Astrocyte (in vitro differentiated cells and primary cell): ENCODE data around the gene PTPRN2.

ENCODE experiments used
- CTCF ChIP-seq: IDR thresholded peaks from 2 replicates; pipeline ENCODE4 v1.5.1; 2011; ENCODE audit warnings: low read depth, mild to moderate bottlenecking, inconsistent platforms, low read length, moderate library complexity; ENCODE audit not compliant: insufficient read depth
- EZH2 ChIP-seq: IDR thresholded peaks from 2 replicates; pipeline ENCODE4 v1.6.1; 2012; ENCODE audit warnings: mild to moderate bottlenecking, low read length, inconsistent platforms; ENCODE audit not compliant: insufficient read depth

DNA sequence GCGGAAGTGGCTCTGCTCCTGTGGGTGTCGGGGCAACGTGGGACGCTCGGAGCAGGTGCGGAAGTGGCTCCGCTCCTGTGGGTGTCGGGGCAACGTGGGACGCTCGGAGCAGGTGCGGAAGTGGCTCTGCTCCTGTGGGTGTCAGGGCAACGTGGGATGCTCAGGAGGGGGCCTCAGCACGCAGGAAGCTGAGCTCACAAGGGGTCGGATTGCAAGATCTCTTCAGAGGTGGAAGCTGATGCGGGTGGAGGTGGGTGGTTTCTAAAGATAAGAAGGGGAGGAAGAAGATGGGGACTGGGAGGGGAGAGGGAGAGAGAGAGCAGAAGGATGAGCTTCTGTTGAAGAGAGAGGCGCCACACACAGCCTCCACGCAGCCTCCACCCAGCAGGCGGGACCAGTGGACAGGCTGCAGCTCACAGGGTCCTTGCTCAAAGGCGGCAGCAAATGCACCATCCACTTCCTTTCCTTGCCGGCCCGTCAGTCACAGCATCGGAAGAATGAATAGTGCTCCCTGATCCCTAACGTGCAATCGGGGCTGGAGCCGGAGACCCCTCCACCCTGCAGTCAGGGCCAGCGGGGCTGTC, 78.7 kb downstream of the PTPRN2 start:
- TF ChIP-seq CTCF (no peak), EZH2 (no peak)
